DOHH2 (cell line): ENCODE results near the gene L3MBTL4.

Experiments used
- H3F3A ChIP-seq: fragments of 200-600 bp; sonication (generic), shearing (Covaris generic); 2 replicates; pipeline ENCODE4 v1.6.0; 2016; ENCODE audit warnings: antibody characterized with exemption, mild to moderate bottlenecking; ENCODE audit not compliant: control insufficient read depth, insufficient read depth
- H3K27ac ChIP-seq: fragments of 200-600 bp; sonication (generic); 2 replicates; pipeline ENCODE4 v1.5.1; 2014; ENCODE audit warnings: low read depth, mild to moderate bottlenecking, low read length, moderate library complexity
- H3K27me3 ChIP-seq: fragments of 200-600 bp; sonication (generic); 2 replicates; pipeline ENCODE4 v1.6.1; 2014; ENCODE audit warnings: mild to moderate bottlenecking, low read length, mixed read lengths; ENCODE audit not compliant: control insufficient read depth
- H3K36me3 ChIP-seq: fragments of 200-600 bp; sonication (generic); 2 replicates; pipeline ENCODE4 v1.6.1; 2014; ENCODE audit warnings: mild to moderate bottlenecking, low read length, moderate library complexity, mixed read lengths; ENCODE audit not compliant: control insufficient read depth
- H3K4me1 ChIP-seq: fragments of 200-600 bp; sonication (generic); 2 replicates; pipeline ENCODE4 v1.6.1; 2014; ENCODE audit warnings: mild to moderate bottlenecking, low read length, mixed read lengths; ENCODE audit not compliant: control insufficient read depth
- H3K4me2 ChIP-seq: fragments of 200-600 bp; sonication (generic); 2 replicates; pipeline ENCODE4 v1.6.0; 2014; ENCODE audit warnings: mild to moderate bottlenecking, low read length, moderate library complexity
- H3K4me3 ChIP-seq: fragments of 200-600 bp; sonication (generic); 2 replicates; pipeline ENCODE4 v1.5.1; 2014; ENCODE audit warnings: mild to moderate bottlenecking, low read length, mixed read lengths
- H3K79me2 ChIP-seq: fragments of 200-600 bp; sonication (generic); 2 replicates; pipeline ENCODE4 v1.6.1; 2014; ENCODE audit warnings: mild to moderate bottlenecking, low read length, mixed read lengths; ENCODE audit not compliant: control insufficient read depth
- H3K9me2 ChIP-seq: fragments of 200-600 bp; sonication (generic); replicated peaks from 2 replicates; pipeline ENCODE4 v1.6.1; 2014; ENCODE audit warnings: mild to moderate bottlenecking, low read length, mixed read lengths; ENCODE audit not compliant: control insufficient read depth
- H3K9me3 ChIP-seq: fragments of 200-600 bp; sonication (generic); 2 replicates; pipeline ENCODE4 v1.6.1; 2014; ENCODE audit warnings: antibody characterized with exemption, low read length, mixed read lengths; ENCODE audit not compliant: control insufficient read depth, insufficient read depth
- H4K20me1 ChIP-seq: fragments of 200-600 bp; sonication (generic); 2 replicates; pipeline ENCODE4 v1.6.0; 2014; ENCODE audit warnings: low read depth, mild to moderate bottlenecking, antibody characterized with exemption, low read length, moderate library complexity; ENCODE audit not compliant: control insufficient read depth, insufficient read depth
- CTCF ChIP-seq: fragments of 200-600 bp; sonication (generic); IDR thresholded peaks from one replicate; pipeline ENCODE4 v1.5.1; 2014; ENCODE audit warnings: antibody characterized with exemption, mild to moderate bottlenecking, low read depth, low read length; ENCODE audit not compliant: poor library complexity, severe bottlenecking
- EZH2phosphoT487 ChIP-seq: fragments of 200-600 bp; sonication (generic); IDR thresholded peaks from 2 replicates; pipeline ENCODE4 v1.6.1; 2017; ENCODE audit warnings: borderline replicate concordance, mild to moderate bottlenecking, antibody characterized with exemption, low read length, moderate library complexity, mixed read lengths

L3MBTL4 gene

GRCh38 chr18:6103741-6104140 lies 311.0 kb downstream of the L3MBTL4 start:
- Histone ChIP-seq H3K4me3 (no peak overlapping the region), H3K4me1 (no peaks in the 10 kb centered on the region), H3F3A (no peaks in the 10 kb centered on the region), H3K36me3 (no peaks in the 10 kb centered on the region), H3K79me2 (no peaks in the 10 kb centered on the region), H3K9me2 (no peaks in the 10 kb centered on the region), H3K27ac (no peak overlapping the region), H3K9me3 (no peaks in the 10 kb centered on the region), H4K20me1 (no peaks in the 10 kb centered on the region), H3K27me3 (no peaks in the 10 kb centered on the region), H3K4me2 (no peak overlapping the region)
- TF ChIP-seq CTCF (no peak), EZH2phosphoT487 (no peak)

GRCh38 chr18:6096730-6097129 lies 318.0 kb downstream of the L3MBTL4 start:
- Histone ChIP-seq H3K36me3 (no peaks in the 10 kb centered on the region), H4K20me1 (no peaks in the 10 kb centered on the region), H3K27ac (no peak overlapping the region), H3K9me2 (no peaks in the 10 kb centered on the region), H3F3A (no peaks in the 10 kb centered on the region), H3K27me3 (no peaks in the 10 kb centered on the region), H3K4me2 (no peak overlapping the region), H3K79me2 (no peaks in the 10 kb centered on the region), H3K9me3 (no peaks in the 10 kb centered on the region), H3K4me1 (no peaks in the 10 kb centered on the region), H3K4me3 (no peak overlapping the region)
- no peak for TF ChIP-seq EZH2phosphoT487
- TF ChIP-seq CTCF = no peak

- Histone ChIP-seq H3K4me3 (no peak overlapping the region), H4K20me1 (no peaks in the 10 kb centered on the region), H3F3A (no peaks in the 10 kb centered on the region), H3K9me2 (no peaks in the 10 kb centered on the region), H3K27me3 (no peaks in the 10 kb centered on the region), H3K9me3 (no peaks in the 10 kb centered on the region), H3K4me1 (peaks cover 6% of the 10 kb centered on the region; the same call in 1 of the 2 replicates), H3K36me3 (no peaks in the 10 kb centered on the region), H3K79me2 (no peaks in the 10 kb centered on the region), H3K27ac (no peak overlapping the region), H3K4me2 (no peak overlapping the region)
- TF ChIP-seq CTCF = no peak
- no peak for TF ChIP-seq EZH2phosphoT487
Measured at GRCh38 chr18:6088432-6088831, 326.3 kb downstream of the L3MBTL4 start.

GRCh38 chr18:6086731-6087130 lies 328.0 kb downstream of the L3MBTL4 start:
- no peaks in the 10 kb centered on the region for H4K20me1 ChIP-seq
- no peaks in the 10 kb centered on the region for H3K79me2 ChIP-seq
- no peaks in the 10 kb centered on the region for H3K9me3 ChIP-seq
- no peak overlapping the region for H3K4me3 ChIP-seq
- no peaks in the 10 kb centered on the region for H3K36me3 ChIP-seq
- no peaks in the 10 kb centered on the region for H3K27me3 ChIP-seq
- H3K4me1 ChIP-seq = peaks cover 6% of the 10 kb centered on the region; the same call in 1 of the 2 replicates
- TF ChIP-seq CTCF (no peak), EZH2phosphoT487 (no peak)
- no peaks in the 10 kb centered on the region for H3K9me2 ChIP-seq
- no peak overlapping the region for H3K4me2 ChIP-seq
- no peak overlapping the region for H3K27ac ChIP-seq
- no peaks in the 10 kb centered on the region for H3F3A ChIP-seq
